Vagina (tissue), 2 donors: ENCODE data around the gene DNAJB8. TPM values are rescaled to one million over a fixed set of nuclear protein-coding genes. Genes with fewer than 3 reads are reported as not detected.

ENCODE experiments used
- DNase-seq, 2 donors: peaks; one replicate each; pipeline ENCODE4 v3.0.0-alpha.2; 2017; ENCODE audit errors: extremely low spot score in 2 of 2
- H3K27ac ChIP-seq: fragments of 200-600 bp; sonication (generic); one replicate; pipeline ENCODE4 v1.5.1; 2019
- H3K27me3 ChIP-seq: fragments of 200-600 bp; sonication (generic); one replicate; pipeline ENCODE4 v1.5.1; 2019
- H3K36me3 ChIP-seq, 2 donors: fragments of 200-600 bp; sonication (generic); one replicate each; pipeline ENCODE4 v1.5.1; 2017 to 2019
- H3K4me1 ChIP-seq: fragments of 200-600 bp; sonication (generic); one replicate; pipeline ENCODE4 v1.5.1; 2019
- H3K4me3 ChIP-seq, 2 donors: fragments of 200-600 bp; sonication (generic); 1 replicate in 1 of 2; 2 replicates in 1 of 2; pipeline ENCODE4 v1.5.1; 2016 to 2019
- H3K9me3 ChIP-seq: fragments of 200-600 bp; sonication (generic); one replicate; pipeline ENCODE4 v1.5.1; 2019
- POLR2A ChIP-seq, 2 donors: fragments of 450-650 bp; IDR thresholded peaks; one replicate each; pipeline ENCODE4 v1.6.1; 2017; ENCODE audit warnings: antibody characterized with exemption in 2 of 2, mild to moderate bottlenecking in 2 of 2, moderate library complexity in 2 of 2
- POLR2AphosphoS5 ChIP-seq, 2 donors: sonication (generic); formaldehyde crosslinking; IDR thresholded peaks; one replicate each; pipeline ENCODE4 v1.9.0; 2017; ENCODE audit warnings: antibody characterized with exemption in 2 of 2, mild to moderate bottlenecking in 2 of 2, low read depth in 1 of 2; ENCODE audit not compliant: insufficient read depth in 1 of 2
- intact Hi-C: fragments of 100-400 bp; cut with DNase I; formaldehyde crosslinking; loops from one replicate; pipeline ENCODE4 v1.15.1; 2023
- total RNA-seq: library from RNA; depleted of rRNA; stranded (reverse); fragments of >200 nt; gene quantifications from one replicate; pipeline ENCODE4 v1.2.3, GENCODE V29; 2016
- TF ChIP-seq, protein P1 (sequence below), 3 experiments: fragments of 450-650 bp in 2 of 3; fragments of 200-600 bp in 1 of 3; sonication (generic) in 1 of 3; IDR thresholded peaks; one replicate each; pipeline ENCODE4 v1.5.1; 2017 to 2019; ENCODE audit warnings: antibody characterized with exemption in 3 of 3, mild to moderate bottlenecking in 2 of 3, moderate library complexity in 2 of 3

DNAJB8 gene
- total RNA-seq, 1 donor from 2014 or later: not detected

DNA sequence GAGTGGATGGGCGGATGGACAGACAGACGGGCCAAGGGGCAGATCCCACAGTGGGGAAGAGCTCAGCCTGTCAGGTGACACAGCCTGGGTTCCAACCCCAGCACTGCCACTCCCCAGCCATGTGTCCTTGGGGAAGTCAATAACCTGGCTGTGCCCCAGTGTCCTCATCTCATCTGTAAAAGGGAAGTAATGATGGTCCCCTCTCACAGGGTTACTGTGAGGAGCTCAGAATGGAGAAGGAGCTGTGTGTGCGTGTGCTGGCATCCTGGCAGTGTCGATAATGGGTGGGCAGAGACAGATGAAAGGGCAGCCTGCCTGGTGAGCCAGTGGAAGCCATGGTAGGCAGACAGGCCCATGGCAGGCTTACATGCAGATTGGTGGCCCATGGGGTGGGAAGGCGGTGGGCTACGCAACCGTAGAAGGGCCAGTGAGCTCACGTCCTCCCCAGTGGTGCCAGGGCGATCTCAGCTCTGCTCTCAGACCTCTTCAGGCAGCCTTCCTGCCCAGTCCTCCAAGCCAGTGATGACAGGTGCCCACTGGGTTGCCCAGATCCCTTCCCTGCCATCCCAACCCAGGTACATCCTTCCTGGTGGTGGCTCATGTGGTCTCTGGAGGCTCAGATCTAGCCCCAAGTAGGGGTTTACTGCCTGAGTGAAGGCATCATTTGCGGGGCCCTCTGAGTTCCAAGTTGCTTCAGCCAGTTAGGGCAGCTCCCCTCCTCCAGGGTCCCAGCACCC, 2.3 kb upstream of the DNAJB8 start:
- H3K4me3 ChIP-seq: no peak overlapping the region
- no peaks in the 10 kb centered on the region for H3K36me3 ChIP-seq
- no peak overlapping the region for H3K27ac ChIP-seq
- no peaks in the 10 kb centered on the region for H3K9me3 ChIP-seq
- TF ChIP-seq POLR2A (IDR thresholded peaks at IDR 0.05) (no peak), POLR2AphosphoS5 (IDR thresholded peaks at IDR 0.05; ENCODE audit: insufficient read depth in 1 of 2, low read depth in 1 of 2) (no peak)
- TF ChIP-seq, protein P1, sequence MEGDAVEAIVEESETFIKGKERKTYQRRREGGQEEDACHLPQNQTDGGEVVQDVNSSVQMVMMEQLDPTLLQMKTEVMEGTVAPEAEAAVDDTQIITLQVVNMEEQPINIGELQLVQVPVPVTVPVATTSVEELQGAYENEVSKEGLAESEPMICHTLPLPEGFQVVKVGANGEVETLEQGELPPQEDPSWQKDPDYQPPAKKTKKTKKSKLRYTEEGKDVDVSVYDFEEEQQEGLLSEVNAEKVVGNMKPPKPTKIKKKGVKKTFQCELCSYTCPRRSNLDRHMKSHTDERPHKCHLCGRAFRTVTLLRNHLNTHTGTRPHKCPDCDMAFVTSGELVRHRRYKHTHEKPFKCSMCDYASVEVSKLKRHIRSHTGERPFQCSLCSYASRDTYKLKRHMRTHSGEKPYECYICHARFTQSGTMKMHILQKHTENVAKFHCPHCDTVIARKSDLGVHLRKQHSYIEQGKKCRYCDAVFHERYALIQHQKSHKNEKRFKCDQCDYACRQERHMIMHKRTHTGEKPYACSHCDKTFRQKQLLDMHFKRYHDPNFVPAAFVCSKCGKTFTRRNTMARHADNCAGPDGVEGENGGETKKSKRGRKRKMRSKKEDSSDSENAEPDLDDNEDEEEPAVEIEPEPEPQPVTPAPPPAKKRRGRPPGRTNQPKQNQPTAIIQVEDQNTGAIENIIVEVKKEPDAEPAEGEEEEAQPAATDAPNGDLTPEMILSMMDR (IDR thresholded peaks at IDR 0.05): no peak
- DNase-seq: no peak
- no peaks in the 10 kb centered on the region for H3K27me3 ChIP-seq
- no peaks in the 10 kb centered on the region for H3K4me1 ChIP-seq
- intact Hi-C loops: no loop called here

DNA sequence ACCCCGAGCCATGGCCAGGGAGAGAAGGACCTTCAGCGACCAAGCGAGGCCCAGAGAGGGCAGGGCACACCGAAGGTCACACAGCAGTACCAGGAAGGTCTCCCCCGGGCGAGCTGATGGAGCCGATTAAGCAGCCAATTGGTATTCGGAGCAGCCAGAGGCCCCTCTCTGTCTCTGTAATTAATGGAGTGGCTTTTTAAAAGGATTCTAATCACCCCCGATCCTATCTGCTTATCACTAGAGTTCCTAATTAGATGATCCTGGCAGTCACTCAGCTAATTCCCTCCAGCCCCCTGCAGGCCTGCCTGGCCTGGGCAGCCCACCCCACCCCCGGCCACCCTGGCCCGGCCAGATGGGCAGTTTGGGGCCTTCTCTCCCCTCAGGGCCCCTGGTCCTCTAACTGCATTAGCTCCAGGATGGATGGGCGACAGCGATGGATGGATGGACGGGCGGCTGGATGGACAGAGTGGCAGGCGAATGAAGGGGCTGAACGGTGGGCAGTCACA, 1.6 kb upstream of the DNAJB8 start:
- H3K27me3 ChIP-seq: no peaks in the 10 kb centered on the region
- TF ChIP-seq, protein P1 (IDR thresholded peaks at IDR 0.05): no peak
- no peak for TF ChIP-seq POLR2A (IDR thresholded peaks at IDR 0.05)
- no peak for TF ChIP-seq POLR2AphosphoS5 (IDR thresholded peaks at IDR 0.05; ENCODE audit: insufficient read depth in 1 of 2, low read depth in 1 of 2)
- H3K4me3 ChIP-seq: no peak overlapping the region
- no peak overlapping the region for H3K27ac ChIP-seq
- intact Hi-C loops: no loop called here
- no peaks in the 10 kb centered on the region for H3K36me3 ChIP-seq
- DNase-seq: no peak
- H3K4me1 ChIP-seq: no peaks in the 10 kb centered on the region
- H3K9me3 ChIP-seq: no peaks in the 10 kb centered on the region

DNA sequence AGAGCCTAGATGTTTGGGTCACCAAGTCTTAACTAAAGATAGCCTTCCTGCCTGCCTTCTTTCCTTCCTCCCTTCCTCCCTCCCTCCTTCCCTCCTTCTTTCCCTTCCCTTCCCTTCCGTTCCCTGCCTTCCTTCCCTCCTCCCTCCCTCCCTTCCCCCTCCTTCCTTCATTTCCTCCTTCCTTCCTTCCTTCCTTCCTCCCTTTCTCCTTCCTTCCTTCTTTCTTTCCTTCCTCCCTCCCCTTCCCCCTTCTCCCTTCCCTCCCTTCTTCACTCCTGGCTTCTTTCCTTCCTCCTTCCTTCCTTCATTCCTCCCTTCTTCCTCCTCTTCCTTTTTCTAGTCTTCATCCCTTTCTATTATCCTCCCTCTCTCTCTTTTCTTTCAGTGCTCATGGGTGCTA, 2.0 kb downstream of the DNAJB8 start:
- no peaks in the 10 kb centered on the region for H3K36me3 ChIP-seq
- TF ChIP-seq, protein P1 (IDR thresholded peaks at IDR 0.05): no peak
- TF ChIP-seq POLR2AphosphoS5 (IDR thresholded peaks at IDR 0.05; ENCODE audit: insufficient read depth in 1 of 2, low read depth in 1 of 2) (no peak), POLR2A (IDR thresholded peaks at IDR 0.05) (no peak)
- no peak for DNase-seq
- H3K4me3 ChIP-seq: no peak overlapping the region
- H3K27me3 ChIP-seq: no peaks in the 10 kb centered on the region
- no peak overlapping the region for H3K27ac ChIP-seq
- H3K4me1 ChIP-seq: no peaks in the 10 kb centered on the region
- H3K9me3 ChIP-seq: no peaks in the 10 kb centered on the region
- intact Hi-C loops: no loop called here

DNA sequence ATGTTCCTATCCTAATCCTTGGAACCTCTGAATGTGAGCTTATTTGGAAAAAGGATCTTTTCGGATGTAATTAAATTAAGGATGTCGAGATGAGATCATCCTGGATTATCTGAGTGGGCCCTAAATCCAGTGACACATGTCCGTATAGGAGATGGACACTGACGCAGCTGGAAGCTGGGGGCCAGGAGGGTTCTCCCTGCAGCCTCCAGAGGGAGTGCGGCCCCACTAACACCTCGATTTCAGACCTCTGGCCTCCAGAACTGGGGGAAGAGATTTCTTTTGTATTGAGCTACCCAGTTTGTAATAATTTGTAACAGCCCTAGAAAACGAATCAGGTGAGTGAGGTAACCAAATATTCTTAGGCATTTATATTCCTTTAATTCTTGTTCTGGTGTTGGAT, 2.5 kb downstream of the DNAJB8 start:
- TF ChIP-seq POLR2A (IDR thresholded peaks at IDR 0.05) (no peak), POLR2AphosphoS5 (IDR thresholded peaks at IDR 0.05; ENCODE audit: insufficient read depth in 1 of 2, low read depth in 1 of 2) (no peak)

DNA sequence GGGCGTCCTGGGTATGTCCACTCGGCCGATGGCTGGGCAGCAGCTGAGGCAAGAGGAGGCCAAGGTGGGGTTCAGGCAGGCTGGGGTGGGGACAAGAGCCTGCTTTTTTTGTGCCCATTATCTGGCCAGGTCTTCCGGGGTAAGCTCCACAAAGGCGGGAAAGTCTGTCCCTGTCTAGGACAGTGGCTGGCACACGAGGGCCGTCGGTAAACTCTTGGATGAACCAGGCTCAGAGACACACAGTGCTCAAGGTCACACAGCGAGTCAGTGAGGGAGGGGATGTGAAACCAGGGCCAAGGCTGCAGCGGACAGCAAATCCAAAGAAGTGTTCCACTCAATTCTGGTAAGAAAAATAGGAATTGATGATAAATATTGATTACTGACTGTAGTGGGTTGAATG, 2.9 kb downstream of the DNAJB8 start:
- TF ChIP-seq POLR2A (IDR thresholded peaks at IDR 0.05): no peak
- no peak for TF ChIP-seq POLR2AphosphoS5 (IDR thresholded peaks at IDR 0.05; ENCODE audit: insufficient read depth in 1 of 2, low read depth in 1 of 2)
- TF ChIP-seq, protein P1 (IDR thresholded peaks at IDR 0.05): no peak
- Histone ChIP-seq H3K27ac (no peak overlapping the region), H3K4me3 (no peak overlapping the region), H3K36me3 (no peaks in the 10 kb centered on the region), H3K27me3 (no peaks in the 10 kb centered on the region), H3K9me3 (no peaks in the 10 kb centered on the region), H3K4me1 (no peaks in the 10 kb centered on the region)
- no peak for DNase-seq
- intact Hi-C loops: no loop called here

More for the DNA sequence above, 2.5 kb downstream of the DNAJB8 start:
- no peaks in the 10 kb centered on the region for H3K4me1 ChIP-seq
- DNase-seq: no peak
- H3K9me3 ChIP-seq: no peaks in the 10 kb centered on the region
- intact Hi-C loops: no loop called here
- H3K36me3 ChIP-seq: no peaks in the 10 kb centered on the region
- no peak overlapping the region for H3K27ac ChIP-seq
- no peak overlapping the region for H3K4me3 ChIP-seq
- no peaks in the 10 kb centered on the region for H3K27me3 ChIP-seq
